HCT116 (cell line): ENCODE measurements around the gene RAPSN. TPM values are rescaled to one million over a fixed set of nuclear protein-coding genes. Genes with fewer than 3 reads are reported as not detected.

Experiments
- ATAC-seq: fragments of 200-7000 bp; cut with Tn5 transposase; 2 replicates; pipeline ENCODE4 v1.9.1; 2020; ENCODE audit warnings: mild to moderate bottlenecking, moderate library complexity
- BruUV-seq: library from RNA; stranded (reverse); fragments of 400-500 nt; replicated peaks from 2 replicates; lab custom pipeline; 2021; lab: Mats Ljungman, UMichigan
- CTCF ChIA-PET: fragments of 300-600 bp; sonication (Branson Sonifier 250); formaldehyde crosslinking; loops from one replicate; lab custom pipeline; 2021; ENCODE audit warnings: antibody characterized with exemption; lab: Charles Lee
- POLR2A ChIA-PET: fragments of 300-600, 350-600 bp; sonication (Branson Sonifier 250); formaldehyde crosslinking; loops from one replicate; lab custom pipeline; 2021; ENCODE audit warnings: antibody characterized with exemption; lab: Charles Lee
- RAD21 ChIA-PET, 2 experiments: fragments of 300-600 bp; sonication (Branson Sonifier 250); formaldehyde crosslinking; loops; one replicate each; lab custom pipeline; 2023; ENCODE audit warnings: low total read pairs in 2 of 2; ENCODE audit not compliant: uncharacterized antibody in 2 of 2, unreplicated experiment in 2 of 2, low non-redundant PET in 1 of 2; lab: Charles Lee
- DNase-seq: peaks from one replicate; pipeline ENCODE4 v3.0.0-alpha.2; 2010; ENCODE audit warnings: low read depth, low spot score
- H2AFZ ChIP-seq: fragments of 200-600 bp; shearing (Covaris generic), sonication (generic); 2 replicates; pipeline ENCODE4 v1.6.1; 2017; ENCODE audit warnings: low read depth, mixed run types, mixed read lengths, antibody characterized with exemption, low read length; ENCODE audit not compliant: poor library complexity, severe bottlenecking
- H3K27ac ChIP-seq: 2 replicates; pipeline ENCODE4 v1.5.1; 2012; ENCODE audit warnings: low read depth, low read length
- H3K27me3 ChIP-seq: fragments of 200-600 bp; sonication (generic); 2 replicates; pipeline ENCODE4 v1.6.1; 2016; ENCODE audit warnings: mixed run types, low read length, mixed read lengths; ENCODE audit not compliant: insufficient read depth
- H3K36me3 ChIP-seq, 2 experiments: fragments of 200-500 bp in 1 of 2; fragments of 200-600 bp in 1 of 2; sonication (Bioruptor generic) in 1 of 2; sonication (generic) in 1 of 2; 2 replicates each; pipeline versions ENCODE4 v1.5.1 to v1.6.1; 2014 to 2016; ENCODE audit warnings: low read length in 2 of 2, inconsistent platforms in 1 of 2, mixed read lengths in 1 of 2, mixed run types in 1 of 2; ENCODE audit not compliant: insufficient read depth in 2 of 2, control insufficient read depth in 1 of 2
- H3K4me1 ChIP-seq, 2 experiments: fragments of 200-600 bp in 1 of 2; sonication (generic) in 1 of 2; 2 replicates each; pipeline versions ENCODE4 v1.5.1 to v1.6.1; 2012 to 2017; ENCODE audit warnings: low read length in 2 of 2, inconsistent platforms in 1 of 2, mild to moderate bottlenecking in 1 of 2, mixed read lengths in 1 of 2, mixed run types in 1 of 2, moderate library complexity in 1 of 2; ENCODE audit not compliant: insufficient read depth in 2 of 2, control insufficient read depth in 1 of 2
- H3K4me2 ChIP-seq: fragments of 200-600 bp; sonication (generic); 2 replicates; pipeline ENCODE4 v1.6.1; 2017; ENCODE audit warnings: mixed run types, low read length, mixed read lengths
- H3K4me3 ChIP-seq, 2 experiments: fragments of 200-600 bp in 1 of 2; sonication (generic) in 1 of 2; replicated peaks in 1 of 2; 2 replicates each; pipeline ENCODE4 v1.5.1; 2011 to 2016; ENCODE audit warnings: low read length in 2 of 2, control low read depth in 1 of 2, low read depth in 1 of 2, mild to moderate bottlenecking in 1 of 2, mixed read lengths in 1 of 2, mixed run types in 1 of 2
- H3K79me2 ChIP-seq: fragments of 200-600 bp; sonication (generic); 2 replicates; pipeline ENCODE4 v1.6.1; 2017; ENCODE audit warnings: mild to moderate bottlenecking, mixed run types, low read length, moderate library complexity, mixed read lengths; ENCODE audit not compliant: insufficient read depth
- H3K9ac ChIP-seq: fragments of 200-600 bp; sonication (generic); 2 replicates; pipeline ENCODE4 v1.6.1; 2016; ENCODE audit warnings: low read length, mixed read lengths
- H3K9me2 ChIP-seq: fragments of 200-600 bp; sonication (generic), shearing (Covaris generic); 2 replicates; pipeline ENCODE4 v1.6.1; 2017; ENCODE audit warnings: mixed run types, mild to moderate bottlenecking, moderate library complexity; ENCODE audit not compliant: insufficient read depth
- H3K9me3 ChIP-seq, 2 experiments: fragments of 200-500 bp in 1 of 2; fragments of 200-600 bp in 1 of 2; sonication (Bioruptor generic) in 1 of 2; sonication (generic) in 1 of 2; 2 replicates each; pipeline ENCODE4 v1.6.1; 2014 to 2017; ENCODE audit warnings: low read length in 2 of 2, mixed read lengths in 2 of 2, inconsistent platforms in 1 of 2, low read depth in 1 of 2, mild to moderate bottlenecking in 1 of 2, mixed run types in 1 of 2, moderate library complexity in 1 of 2; ENCODE audit not compliant: control insufficient read depth in 1 of 2, insufficient read depth in 1 of 2
- H4K20me1 ChIP-seq: fragments of 200-600 bp; sonication (generic), shearing (Covaris generic); 2 replicates; pipeline ENCODE4 v1.6.1; 2017; ENCODE audit warnings: mixed run types, mild to moderate bottlenecking, moderate library complexity; ENCODE audit not compliant: insufficient read depth
- CBX3 ChIP-seq: IDR thresholded peaks from 2 replicates; pipeline ENCODE4 v1.6.1; 2012; ENCODE audit warnings: low read depth
- CEBPB ChIP-seq: IDR thresholded peaks from 2 replicates; pipeline ENCODE4 v1.6.1; 2012; ENCODE audit warnings: low read depth
- CTCF ChIP-seq, 3 experiments: fragments of 200-600 bp in 1 of 3; sonication (generic) in 1 of 3; IDR thresholded peaks in 2 of 3; conservative IDR thresholded peaks in 1 of 3; 2 replicates each; pipeline ENCODE4 v1.5.1; 2012 to 2017; ENCODE audit warnings: low read depth in 2 of 3, low read length in 2 of 3, antibody characterized with exemption in 1 of 3, borderline replicate concordance in 1 of 3, control low read depth in 1 of 3, mild to moderate bottlenecking in 1 of 3, mixed read lengths in 1 of 3, mixed run types in 1 of 3, moderate library complexity in 1 of 3; ENCODE audit not compliant: insufficient read depth in 1 of 3
- EGR1 ChIP-seq: IDR thresholded peaks from 2 replicates; pipeline ENCODE4 v1.6.1; 2012; ENCODE audit warnings: low read depth
- EZH2 ChIP-seq: fragments of 200-600 bp; sonication (generic); IDR thresholded peaks from 2 replicates; pipeline ENCODE4 v1.6.1; 2017; ENCODE audit warnings: antibody characterized with exemption, mixed run types
- EZH2phosphoT487 ChIP-seq: fragments of 200-600 bp; IDR thresholded peaks from 2 replicates; pipeline ENCODE4 v1.6.1; 2018; ENCODE audit warnings: antibody characterized with exemption, borderline replicate concordance
- FOSL1 ChIP-seq: IDR thresholded peaks from 2 replicates; pipeline ENCODE4 v1.6.1; 2012; ENCODE audit warnings: low read depth
- MAX ChIP-seq: IDR thresholded peaks from 2 replicates; pipeline ENCODE4 v1.6.1; 2012
- POLR2A ChIP-seq: IDR thresholded peaks from 2 replicates; pipeline ENCODE4 v1.7.0; 2011; ENCODE audit warnings: borderline replicate concordance; ENCODE audit not compliant: insufficient read depth, insufficient read length; ENCODE audit errors: extremely low read depth
- POLR2AphosphoS5 ChIP-seq: IDR thresholded peaks from 2 replicates; pipeline ENCODE4 v1.6.1; 2011; ENCODE audit warnings: mild to moderate bottlenecking, low read depth, low read length, moderate library complexity
- RAD21 ChIP-seq: IDR thresholded peaks from 2 replicates; pipeline ENCODE4 v1.6.1; 2012; ENCODE audit warnings: low read depth, mild to moderate bottlenecking
- REST ChIP-seq: IDR thresholded peaks from 2 replicates; pipeline ENCODE4 v1.6.1; 2012; ENCODE audit warnings: low read depth
- SIN3A ChIP-seq: IDR thresholded peaks from 2 replicates; pipeline ENCODE4 v1.6.1; 2012; ENCODE audit warnings: low read depth
- SRF ChIP-seq: IDR thresholded peaks from 2 replicates; pipeline ENCODE4 v1.6.1; 2012; ENCODE audit warnings: low read depth
- TCF7L2 ChIP-seq: IDR thresholded peaks from 2 replicates; pipeline ENCODE4 v1.7.0; 2011; ENCODE audit warnings: borderline replicate concordance, inconsistent platforms; ENCODE audit not compliant: insufficient read depth, insufficient read length; ENCODE audit errors: extremely low read depth
- ZFX ChIP-seq: fragments of 450-650 bp; IDR thresholded peaks from 2 replicates; pipeline ENCODE4 v1.6.1; 2017
- ZNF274 ChIP-seq: fragments of 200-500 bp; sonication (Bioruptor generic); IDR thresholded peaks from 2 replicates; pipeline ENCODE4 v1.6.1; 2014; ENCODE audit warnings: mild to moderate bottlenecking, low read depth, low read length, inconsistent platforms
- intact Hi-C: fragments of 100-400 bp; cut with micrococcal nuclease; formaldehyde crosslinking; loops from 2 replicates; pipeline ENCODE4 v1.10.0; 2022
- total RNA-seq: library from RNA; stranded (reverse); gene quantifications from one replicate; pipeline ENCODE4 v1.2.1, GENCODE V29; 2021; ENCODE audit not compliant: unreplicated experiment

RAPSN gene
- total RNA-seq, 1 experiment from 2014 or later = 0.57 TPM

GRCh38 chr11:47400768-47401279 is 48.1 kb downstream of the RAPSN start:
- H2AFZ ChIP-seq = no peak overlapping the region
- no TSS peak for BruUV-seq
- no peak for ATAC-seq
- H3K4me3 ChIP-seq = no peak overlapping the region
- RAD21 ChIA-PET = no interaction called here
- no peaks in the 10 kb centered on the region for H4K20me1 ChIP-seq
- H3K9me2 ChIP-seq = no peaks in the 10 kb centered on the region
- no peak overlapping the region for H3K27ac ChIP-seq
- no peaks in the 10 kb centered on the region for H3K79me2 ChIP-seq
- H3K9me3 ChIP-seq = no peaks in the 10 kb centered on the region
- DNase-seq = no peak
- TF ChIP-seq ZNF274 = no peak
- no peak for TF ChIP-seq RAD21
- TF ChIP-seq CEBPB = no peak
- TF ChIP-seq SRF = no peak
- no peak for TF ChIP-seq POLR2A
- TF ChIP-seq ZFX = no peak
- TF ChIP-seq EGR1 = no peak
- no peak for TF ChIP-seq CTCF (IDR thresholded peaks at IDR 0.05 in 2 of 3, conservative IDR thresholded peaks at IDR 0.05 in 1 of 3; ENCODE audit: borderline replicate concordance in 1 of 3, insufficient read depth in 1 of 3, low read depth in 2 of 3, low read length in 2 of 3)
- TF ChIP-seq CBX3 = no peak
- TF ChIP-seq REST = no peak
- TF ChIP-seq TCF7L2 = no peak
- no peak for TF ChIP-seq EZH2phosphoT487
- TF ChIP-seq POLR2AphosphoS5 = no peak
- TF ChIP-seq EZH2 = no peak
- no peak for TF ChIP-seq MAX
- no peak for TF ChIP-seq FOSL1
- TF ChIP-seq SIN3A = no peak
- intact Hi-C loops = no loop called here
- POLR2A ChIA-PET = no interaction called here
- H3K9ac ChIP-seq = no peak overlapping the region
- H3K4me1 ChIP-seq = no peaks in the 10 kb centered on the region
- no peak overlapping the region for H3K4me2 ChIP-seq
- CTCF ChIA-PET = no interaction called here
- no peaks in the 10 kb centered on the region for H3K36me3 ChIP-seq
- no peaks in the 10 kb centered on the region for H3K27me3 ChIP-seq
